Stimulated activated CD8-positive, alpha-beta memory T cell treated with anti-CD3 and anti-CD28 coated beads, Interleukin-15, amount 100 ng/mL, for 24 hours (primary cell): ENCODE measurements around the gene FHIT.

ENCODE experiments used
- DNase-seq: peaks from one replicate; pipeline ENCODE4 v3.0.0-alpha.2; 2020; ENCODE audit warnings: low read depth

The FHIT gene

GRCh38 chr3:60102154-60102553 lies 1149.1 kb downstream of the FHIT start:
- DNase-seq = no peak

GRCh38 chr3:60101621-60102020 lies 1149.6 kb downstream of the FHIT start:
- DNase-seq = no peak

- no peak for DNase-seq
Measured at GRCh38 chr3:60096403-60096802, 1154.8 kb downstream of the FHIT start.

GRCh38 chr3:60095930-60096329 lies 1155.3 kb downstream of the FHIT start:
- no peak for DNase-seq

GRCh38 chr3:60095516-60095915 lies 1155.7 kb downstream of the FHIT start:
- no peak for DNase-seq

- no peak for DNase-seq
Measured at GRCh38 chr3:60094392-60094947, 1156.8 kb downstream of the FHIT start.

- DNase-seq = no peak
Measured at GRCh38 chr3:60090548-60090947, 1160.7 kb downstream of the FHIT start.

GRCh38 chr3:60086811-60087210 lies 1164.4 kb downstream of the FHIT start:
- no peak for DNase-seq

- DNase-seq = no peak
Measured at GRCh38 chr3:60085649-60086048, 1165.6 kb downstream of the FHIT start.

- DNase-seq = no peak
Measured at GRCh38 chr3:60081381-60082095, 1169.7 kb downstream of the FHIT start.

GRCh38 chr3:60080648-60081047 lies 1170.6 kb downstream of the FHIT start:
- no peak for DNase-seq

- no peak for DNase-seq
Measured at GRCh38 chr3:60079076-60079475, 1172.2 kb downstream of the FHIT start.

- no peak for DNase-seq
Measured at GRCh38 chr3:60076331-60076730, 1174.9 kb downstream of the FHIT start.

- no peak for DNase-seq
Measured at GRCh38 chr3:60073942-60074341, 1177.3 kb downstream of the FHIT start.

- no peak for DNase-seq
Measured at GRCh38 chr3:60073228-60073627, 1178.0 kb downstream of the FHIT start.

GRCh38 chr3:60070366-60070765 lies 1180.9 kb downstream of the FHIT start:
- DNase-seq = no peak

- no peak for DNase-seq
Measured at GRCh38 chr3:60065227-60065868, 1185.9 kb downstream of the FHIT start.

GRCh38 chr3:60064210-60065178 lies 1186.8 kb downstream of the FHIT start:
- no peak for DNase-seq

GRCh38 chr3:60056404-60056803 lies 1194.8 kb downstream of the FHIT start:
- no peak for DNase-seq

GRCh38 chr3:60055765-60056164 lies 1195.5 kb downstream of the FHIT start:
- no peak for DNase-seq

GRCh38 chr3:60053526-60054265 lies 1197.6 kb downstream of the FHIT start:
- no peak for DNase-seq

GRCh38 chr3:60048447-60048848 lies 1202.8 kb downstream of the FHIT start:
- DNase-seq = no peak
